BJ (cell line): ENCODE results near the gene KRTAP10-1. TPM values are rescaled to one million over a fixed set of nuclear protein-coding genes. Genes with fewer than 3 reads are reported as not detected.

Experiments used
- CTCF ChIA-PET: fragments of 350-600 bp; formaldehyde crosslinking; extraction: SDS; loops from one replicate; lab custom pipeline; 2021; ENCODE audit warnings: antibody characterized with exemption, inconsistent platforms; lab: Yijun Ruan, JAX
- POLR2A ChIA-PET: fragments of 300-600 bp; sonication (Branson Sonifier 250); formaldehyde crosslinking; extraction: SDS; loops from one replicate; lab custom pipeline; 2021; ENCODE audit warnings: antibody characterized with exemption; lab: Charles Lee
- DNase-seq: peaks from one replicate; pipeline ENCODE4 v3.0.0-alpha.2; 2011; ENCODE audit warnings: low read depth
- H3K27me3 ChIP-seq: 2 replicates; pipeline ENCODE4 v1.6.0; 2011; ENCODE audit warnings: low read length; ENCODE audit not compliant: control insufficient read depth, insufficient read depth
- H3K36me3 ChIP-seq: 2 replicates; pipeline ENCODE4 v1.5.1; 2011; ENCODE audit warnings: low read length; ENCODE audit not compliant: control insufficient read depth, insufficient read depth
- H3K4me3 ChIP-seq: 2 replicates; pipeline ENCODE4 v1.5.1; 2011; ENCODE audit warnings: low read depth, mild to moderate bottlenecking, control low read depth, low read length
- CTCF ChIP-seq: IDR thresholded peaks from 2 replicates; pipeline ENCODE4 v1.5.1; 2011; ENCODE audit warnings: low read depth, mild to moderate bottlenecking, control low read depth, inconsistent platforms, low read length, moderate library complexity; ENCODE audit not compliant: insufficient read depth
- polyA plus RNA-seq: library from polyadenylated mRNA; depleted of rRNA; stranded (reverse); fragments of >200 nt; gene quantifications from 2 replicates; pipeline ENCODE4 v1.2.3, GENCODE V29; 2011

Gene KRTAP10-1
- polyA plus RNA-seq, 1 experiment, result not detected

- Histone ChIP-seq H3K4me3 (no peak overlapping the region), H3K36me3 (no peaks in the 10 kb centered on the region), H3K27me3 (no peaks in the 10 kb centered on the region)
- no peak for TF ChIP-seq CTCF
- no peak for DNase-seq
- ChIA-PET CTCF (no interaction called here), POLR2A (no interaction called here)
These were observed 5.3 kb downstream of the KRTAP10-1 start for GRCh38 chr21:44534688-44535087.

- H3K36me3 ChIP-seq, result no peaks in the 10 kb centered on the region
- TF ChIP-seq CTCF, result no peak
- no peak overlapping the region for H3K4me3 ChIP-seq
- no peaks in the 10 kb centered on the region for H3K27me3 ChIP-seq
- DNase-seq, result no peak
- POLR2A ChIA-PET, result no interaction called here
- CTCF ChIA-PET, result no interaction called here
These were observed 5.9 kb downstream of the KRTAP10-1 start for GRCh38 chr21:44533891-44534627.

DNA sequence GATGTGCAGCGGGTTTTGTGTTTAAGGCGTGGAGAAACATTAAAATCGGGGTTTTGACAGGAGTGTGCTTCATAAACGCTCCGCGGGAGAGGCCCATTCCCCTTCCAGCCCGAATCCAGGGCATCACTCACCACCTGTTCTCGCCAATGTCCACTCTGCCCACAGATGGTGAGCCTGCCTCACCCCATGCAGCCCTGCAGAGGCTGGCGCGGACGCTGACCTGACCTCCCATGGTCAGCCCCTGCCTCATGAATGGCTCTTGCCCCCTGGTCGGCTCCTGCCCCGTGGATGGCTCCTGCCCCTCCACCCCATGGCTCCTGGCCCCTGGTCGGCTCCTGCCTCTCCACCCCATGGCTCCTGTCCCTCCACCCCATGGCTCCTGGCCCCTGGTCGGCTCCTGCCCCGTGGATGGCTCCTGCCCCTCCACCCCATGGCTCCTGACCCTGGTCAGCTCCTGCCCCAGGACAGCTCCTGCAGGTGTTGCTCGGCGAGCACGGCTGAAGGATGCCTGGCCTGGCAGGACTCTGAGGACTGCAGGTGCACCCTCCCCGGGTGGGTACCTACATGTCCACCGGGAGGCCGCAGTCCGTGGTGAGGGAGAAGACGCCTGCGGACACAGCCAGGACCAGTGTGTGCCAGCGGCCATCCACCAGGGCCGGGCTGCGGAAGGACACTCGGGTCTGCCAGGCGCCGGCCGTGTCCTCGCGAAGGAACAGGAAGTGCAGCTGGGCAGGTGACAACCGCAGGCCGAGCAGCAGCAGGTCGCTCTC lies 6.7 kb downstream of the KRTAP10-1 start:
- H3K27me3 ChIP-seq, result no peaks in the 10 kb centered on the region
- no peak overlapping the region for H3K4me3 ChIP-seq
- H3K36me3 ChIP-seq, result no peaks in the 10 kb centered on the region
- no peak for DNase-seq
- POLR2A ChIA-PET, result no interaction called here
- CTCF ChIA-PET, result no interaction called here
- TF ChIP-seq CTCF, result no peak

DNA sequence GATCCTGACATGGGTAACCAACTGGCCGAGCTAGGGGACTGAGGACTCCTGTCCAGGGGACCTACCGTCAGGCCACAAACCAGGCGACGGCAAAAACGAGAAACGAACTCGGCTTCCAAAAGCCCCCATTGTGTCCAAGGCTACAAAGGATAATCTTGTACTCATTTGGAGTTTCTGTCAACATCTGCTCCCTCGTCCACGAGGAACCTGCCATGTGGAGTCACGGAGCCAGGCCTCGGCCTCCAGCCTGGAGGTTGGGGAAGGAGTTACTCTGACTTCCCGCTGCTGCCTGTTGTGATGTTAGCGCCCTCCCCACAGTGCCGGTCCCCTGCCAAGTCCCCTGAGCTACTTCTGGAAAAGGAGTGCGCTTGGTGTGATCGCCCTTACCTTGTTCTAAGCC lies 7.3 kb downstream of the KRTAP10-1 start:
- no peak for TF ChIP-seq CTCF
- Histone ChIP-seq H3K4me3 (no peak overlapping the region), H3K27me3 (no peaks in the 10 kb centered on the region), H3K36me3 (no peaks in the 10 kb centered on the region)
- no peak for DNase-seq
- CTCF ChIA-PET, result no interaction called here
- POLR2A ChIA-PET, result no interaction called here
